Mammary epithelial cell (primary cell): Measurements from ENCODE around the gene WDR12.

ENCODE experiments used
- CTCF ChIP-seq, 2 donors: IDR thresholded peaks in 1 of 2; conservative IDR thresholded peaks in 1 of 2; 2 replicates each; pipeline ENCODE4 v1.5.1; 2011 to 2012; ENCODE audit warnings: inconsistent platforms in 2 of 2, low read length in 2 of 2, mild to moderate bottlenecking in 2 of 2, control low read depth in 1 of 2, low read depth in 1 of 2; ENCODE audit not compliant: insufficient read depth in 1 of 2; ENCODE audit errors: extremely low read depth in 1 of 2
- EZH2 ChIP-seq: IDR thresholded peaks from 2 replicates; pipeline ENCODE4 v1.6.1; 2012; ENCODE audit warnings: low read length, inconsistent platforms, borderline replicate concordance

DNA sequence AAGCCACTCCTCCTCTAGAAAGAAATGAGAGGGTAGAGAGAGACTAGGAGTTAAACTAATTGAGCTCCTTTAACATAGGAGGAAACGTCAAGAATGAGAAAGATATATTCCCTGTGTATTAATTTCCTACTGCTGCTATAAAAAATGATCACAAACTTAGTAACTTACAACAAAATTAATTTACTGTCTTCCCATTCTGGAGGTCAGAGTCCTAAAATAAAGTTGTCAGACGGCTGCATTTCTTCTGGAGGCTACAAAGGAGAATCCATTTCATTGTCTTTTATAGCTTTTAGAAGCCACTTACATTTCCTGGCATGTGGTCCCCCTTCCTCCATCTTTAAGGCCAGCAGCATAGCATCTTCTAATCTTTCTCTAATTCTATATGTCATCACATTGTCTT lies 66.8 kb downstream of the WDR12 start:
- no peak for TF ChIP-seq CTCF (conservative IDR thresholded peaks at IDR 0.05 in 1 of 2, IDR thresholded peaks at IDR 0.05 in 1 of 2; ENCODE audit: extremely low read depth in 1 of 2, insufficient read depth in 1 of 2, low read depth in 1 of 2, low read length in 2 of 2)
- TF ChIP-seq EZH2: no peak
